Suprapubic skin (tissue), 4 donors: Measurements from ENCODE around the gene CDC42EP4.

ENCODE experiments used
- CTCF ChIP-seq, 2 donors: fragments of 200-600 bp in 1 of 2; fragments of 450-650 bp in 1 of 2; sonication (generic) in 1 of 2; IDR thresholded peaks; one replicate each; pipeline ENCODE4 v1.5.1; 2016 to 2019; ENCODE audit warnings: antibody characterized with exemption in 2 of 2, mild to moderate bottlenecking in 1 of 2, moderate library complexity in 1 of 2
- EP300 ChIP-seq: sonication (generic); formaldehyde crosslinking; IDR thresholded peaks from one replicate; pipeline ENCODE4 v1.6.1; 2017; ENCODE audit warnings: antibody characterized with exemption
- POLR2A ChIP-seq, 2 donors: fragments of 450-650 bp; IDR thresholded peaks; one replicate each; pipeline ENCODE4 v1.6.1; 2017; ENCODE audit warnings: antibody characterized with exemption in 2 of 2, mild to moderate bottlenecking in 2 of 2, moderate library complexity in 2 of 2
- POLR2AphosphoS5 ChIP-seq, 3 donors: sonication (generic); formaldehyde crosslinking; IDR thresholded peaks; one replicate each; pipeline ENCODE4 v1.6.1; 2017; ENCODE audit warnings: antibody characterized with exemption in 3 of 3

DNA sequence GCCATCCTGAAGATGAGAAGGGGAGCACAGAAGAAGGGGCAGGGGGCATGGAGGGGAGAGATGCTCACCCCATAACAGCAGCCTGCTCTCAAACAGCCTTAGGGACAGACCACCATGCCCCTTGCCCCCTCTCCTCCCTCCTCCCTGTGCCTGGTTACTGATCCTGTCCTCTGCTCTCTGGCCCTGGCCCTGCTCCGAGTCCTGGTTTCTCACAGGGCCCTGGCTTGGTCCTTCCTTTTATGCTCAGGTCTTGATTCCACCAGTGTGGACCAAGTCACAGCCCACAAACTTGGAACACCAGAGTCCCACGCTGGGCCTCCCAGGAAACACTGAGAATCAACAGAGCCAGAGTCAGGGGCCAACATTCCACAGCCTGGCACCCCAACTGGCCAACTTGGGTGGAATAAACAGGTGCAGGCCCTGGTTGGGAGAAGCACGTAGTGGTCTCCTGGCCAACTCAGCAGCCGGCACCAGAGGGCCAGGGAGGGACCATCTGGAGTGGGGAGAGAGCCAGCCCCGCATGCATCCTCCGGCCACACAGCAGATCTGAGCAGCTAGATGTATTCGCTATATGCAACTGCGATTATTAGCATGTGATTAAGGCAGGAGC lies 44.9 kb upstream of the CDC42EP4 start:
- TF ChIP-seq CTCF (IDR thresholded peaks at IDR 0.05) = no peak
- TF ChIP-seq EP300 = no peak
- TF ChIP-seq POLR2A (IDR thresholded peaks at IDR 0.05) = no peak
- no peak for TF ChIP-seq POLR2AphosphoS5 (IDR thresholded peaks at IDR 0.05)
